HG03045 (cell line): ENCODE data around the gene PACRG.

Experiments used
- ATAC-seq: cut with Tn5 transposase; IDR thresholded peaks from one replicate; pipeline ENCODE4 v1.9.1; 2021; ENCODE audit warnings: mild to moderate bottlenecking, moderate library complexity; ENCODE audit not compliant: unreplicated experiment

The PACRG gene

GRCh38 chr6:162862462-162862861 is 134.7 kb downstream of the PACRG start:
- no peak for ATAC-seq

GRCh38 chr6:162862941-162863340 is 135.2 kb downstream of the PACRG start:
- ATAC-seq: no peak

GRCh38 chr6:162863821-162864220 is 136.0 kb downstream of the PACRG start:
- no peak for ATAC-seq

- no peak for ATAC-seq
These were observed 137.1 kb downstream of the PACRG start for GRCh38 chr6:162864911-162865310.

- no peak for ATAC-seq
These were observed 138.9 kb downstream of the PACRG start for GRCh38 chr6:162866656-162867055.

- no peak for ATAC-seq
These were observed 140.6 kb downstream of the PACRG start for GRCh38 chr6:162868397-162868796.

GRCh38 chr6:162871966-162872365 is 144.2 kb downstream of the PACRG start:
- ATAC-seq: no peak

GRCh38 chr6:162873537-162873936 is 145.8 kb downstream of the PACRG start:
- ATAC-seq: no peak

GRCh38 chr6:162875070-162875469 is 147.3 kb downstream of the PACRG start:
- no peak for ATAC-seq

GRCh38 chr6:162882801-162883481 is 155.2 kb downstream of the PACRG start:
- no peak for ATAC-seq

- ATAC-seq: no peak
These were observed 160.4 kb downstream of the PACRG start for GRCh38 chr6:162887981-162888689.

- no peak for ATAC-seq
These were observed 161.5 kb downstream of the PACRG start for GRCh38 chr6:162889303-162889702.

GRCh38 chr6:162898011-162898410 is 170.2 kb downstream of the PACRG start:
- ATAC-seq: no peak

- ATAC-seq: no peak
These were observed 171.4 kb downstream of the PACRG start for GRCh38 chr6:162899148-162899547.

GRCh38 chr6:162900503-162900902 is 172.7 kb downstream of the PACRG start:
- ATAC-seq: no peak

GRCh38 chr6:162904069-162904663 is 176.4 kb downstream of the PACRG start:
- no peak for ATAC-seq

- ATAC-seq: no peak
These were observed 178.7 kb downstream of the PACRG start for GRCh38 chr6:162906479-162906878.

GRCh38 chr6:162907876-162908481 is 180.2 kb downstream of the PACRG start:
- ATAC-seq: no peak

GRCh38 chr6:162913206-162913605 is 185.4 kb downstream of the PACRG start:
- no peak for ATAC-seq

- no peak for ATAC-seq
These were observed 189.7 kb downstream of the PACRG start for GRCh38 chr6:162917506-162917905.

GRCh38 chr6:162921062-162921461 is 193.3 kb downstream of the PACRG start:
- no peak for ATAC-seq
